Left ventricle myocardium inferior (tissue), 1 donor: ENCODE measurements around the gene MPHOSPH9. TPM values are rescaled to one million over a fixed set of nuclear protein-coding genes. Genes with fewer than 3 reads are reported as not detected.
A peak's percentile ranks its signal among the peaks of the same experiment; 100 is the strongest.

Source experiments
- DNase-seq: peaks from one replicate; pipeline ENCODE4 v3.0.0-alpha.2; 2020
- H3K27ac ChIP-seq: fragments of 200-600 bp; replicated peaks from 2 replicates; pipeline ENCODE4 v1.8.0; 2021
- H3K27me3 ChIP-seq: fragments of 200-600 bp; 2 replicates; pipeline ENCODE4 v1.8.0; 2021; ENCODE audit warnings: low read depth
- H3K36me3 ChIP-seq: fragments of 200-600 bp; 2 replicates; pipeline ENCODE4 v1.8.0; 2021
- H3K4me1 ChIP-seq: fragments of 200-600 bp; 2 replicates; pipeline ENCODE4 v1.8.0; 2021
- H3K4me3 ChIP-seq: fragments of 200-600 bp; 2 replicates; pipeline ENCODE4 v1.8.0; 2021; ENCODE audit warnings: mild to moderate bottlenecking, moderate library complexity
- H3K9me3 ChIP-seq: fragments of 200-600 bp; replicated peaks from 2 replicates; pipeline ENCODE4 v1.8.0; 2021
- CTCF ChIP-seq: fragments of 200-600 bp; IDR thresholded peaks from 2 replicates; pipeline ENCODE4 v1.8.0; 2021; ENCODE audit warnings: antibody characterized with exemption, mild to moderate bottlenecking, borderline replicate concordance
- intact Hi-C: fragments of 100-400 bp; cut with micrococcal nuclease; formaldehyde crosslinking; loops from one replicate; pipeline ENCODE4 v1.11.0; 2022
- total RNA-seq: library from RNA; stranded (reverse); fragmentation: NEBNext Ultra II Directional; extraction: Animal tissue kit (Norgen Biotek cat#: 25700); gene quantifications from one replicate; pipeline ENCODE4 v1.2.1, GENCODE V29; 2021
- donor health status: DM: no; HTN: yes; CAD: no; lungs with severe emphysema.

The MPHOSPH9 gene
- total RNA-seq, 1 donor from 2014 or later, result 23.9 TPM

- Histone ChIP-seq H3K4me3 (peak overlapping the region; percentile 17), H3K27ac (peak overlapping the region; percentile 88), H3K4me1 (peaks cover 68% of the 10 kb centered on the region), H3K27me3 (no peaks in the 10 kb centered on the region), H3K9me3 (no peaks in the 10 kb centered on the region), H3K36me3 (no peaks in the 10 kb centered on the region)
- no peak for DNase-seq
- no peak for TF ChIP-seq CTCF
- intact Hi-C loops, result no loop called here
Observed at GRCh38 chr12:123140676-123141614, 92.0 kb downstream of the MPHOSPH9 start.

- H3K27me3 ChIP-seq, result no peaks in the 10 kb centered on the region
- H3K4me3 ChIP-seq, result no peak overlapping the region
- TF ChIP-seq CTCF, result no peak
- H3K9me3 ChIP-seq, result no peaks in the 10 kb centered on the region
- no peaks in the 10 kb centered on the region for H3K36me3 ChIP-seq
- peak overlapping the region; percentile 88 for H3K27ac ChIP-seq
- intact Hi-C loops, result no loop called here
- H3K4me1 ChIP-seq, result peaks cover 61% of the 10 kb centered on the region
- no peak for DNase-seq
Observed at GRCh38 chr12:123139926-123140675, 92.8 kb downstream of the MPHOSPH9 start.

GRCh38 chr12:123135688-123136087, 97.3 kb downstream of the MPHOSPH9 start:
- Histone ChIP-seq H3K4me1 (peaks cover 35% of the 10 kb centered on the region), H3K4me3 (no peak overlapping the region), H3K9me3 (no peaks in the 10 kb centered on the region), H3K36me3 (no peaks in the 10 kb centered on the region), H3K27ac (no peak overlapping the region), H3K27me3 (no peaks in the 10 kb centered on the region)
- no peak for TF ChIP-seq CTCF
- no peak for DNase-seq
- intact Hi-C loops, result no loop called here

- no peaks in the 10 kb centered on the region for H3K27me3 ChIP-seq
Observed at GRCh38 chr12:123134826-123135225, 98.1 kb downstream of the MPHOSPH9 start.

GRCh38 chr12:123134271-123134671, 98.7 kb downstream of the MPHOSPH9 start:
- Histone ChIP-seq H3K36me3 (no peaks in the 10 kb centered on the region), H3K4me1 (peaks cover 32% of the 10 kb centered on the region), H3K9me3 (no peaks in the 10 kb centered on the region), H3K4me3 (no peak overlapping the region), H3K27ac (no peak overlapping the region), H3K27me3 (no peaks in the 10 kb centered on the region)
- intact Hi-C loops, result no loop called here
- DNase-seq, result no peak
- no peak for TF ChIP-seq CTCF

More at GRCh38 chr12:123134826-123135225, 98.1 kb downstream of the MPHOSPH9 start:
- Histone ChIP-seq H3K4me1 (peaks cover 33% of the 10 kb centered on the region), H3K4me3 (no peak overlapping the region), H3K36me3 (no peaks in the 10 kb centered on the region), H3K9me3 (no peaks in the 10 kb centered on the region), H3K27ac (no peak overlapping the region)
- DNase-seq, result no peak
- intact Hi-C loops, result no loop called here
- TF ChIP-seq CTCF, result no peak
